HCT116 (cell line): Measurements from ENCODE around the gene OXCT1. TPM values are rescaled to one million over a fixed set of nuclear protein-coding genes. Genes with fewer than 3 reads are reported as not detected.

Experiments used
- ATAC-seq: fragments of 200-7000 bp; cut with Tn5 transposase; 2 replicates; pipeline ENCODE4 v1.9.1; 2020; ENCODE audit warnings: mild to moderate bottlenecking, moderate library complexity
- BruUV-seq: library from RNA; stranded (reverse); fragments of 400-500 nt; replicated peaks from 2 replicates; lab custom pipeline; 2021; lab: Mats Ljungman, UMichigan
- CTCF ChIA-PET: fragments of 300-600 bp; sonication (Branson Sonifier 250); formaldehyde crosslinking; loops from one replicate; lab custom pipeline; 2021; ENCODE audit warnings: antibody characterized with exemption; lab: Charles Lee
- POLR2A ChIA-PET: fragments of 300-600, 350-600 bp; sonication (Branson Sonifier 250); formaldehyde crosslinking; loops from one replicate; lab custom pipeline; 2021; ENCODE audit warnings: antibody characterized with exemption; lab: Charles Lee
- RAD21 ChIA-PET, 2 experiments: fragments of 300-600 bp; sonication (Branson Sonifier 250); formaldehyde crosslinking; loops; one replicate each; lab custom pipeline; 2023; ENCODE audit warnings: low total read pairs in 2 of 2; ENCODE audit not compliant: uncharacterized antibody in 2 of 2, unreplicated experiment in 2 of 2, low non-redundant PET in 1 of 2; lab: Charles Lee
- DNase-seq: peaks from one replicate; pipeline ENCODE4 v3.0.0-alpha.2; 2010; ENCODE audit warnings: low read depth, low spot score
- H2AFZ ChIP-seq: fragments of 200-600 bp; shearing (Covaris generic), sonication (generic); 2 replicates; pipeline ENCODE4 v1.6.1; 2017; ENCODE audit warnings: low read depth, mixed run types, mixed read lengths, antibody characterized with exemption, low read length; ENCODE audit not compliant: poor library complexity, severe bottlenecking
- H3K27ac ChIP-seq: 2 replicates; pipeline ENCODE4 v1.5.1; 2012; ENCODE audit warnings: low read depth, low read length
- H3K27me3 ChIP-seq: fragments of 200-600 bp; sonication (generic); 2 replicates; pipeline ENCODE4 v1.6.1; 2016; ENCODE audit warnings: mixed run types, low read length, mixed read lengths; ENCODE audit not compliant: insufficient read depth
- H3K36me3 ChIP-seq, 2 experiments: fragments of 200-500 bp in 1 of 2; fragments of 200-600 bp in 1 of 2; sonication (Bioruptor generic) in 1 of 2; sonication (generic) in 1 of 2; 2 replicates each; pipeline versions ENCODE4 v1.5.1 to v1.6.1; 2014 to 2016; ENCODE audit warnings: low read length in 2 of 2, inconsistent platforms in 1 of 2, mixed read lengths in 1 of 2, mixed run types in 1 of 2; ENCODE audit not compliant: insufficient read depth in 2 of 2, control insufficient read depth in 1 of 2
- H3K4me1 ChIP-seq, 2 experiments: fragments of 200-600 bp in 1 of 2; sonication (generic) in 1 of 2; 2 replicates each; pipeline versions ENCODE4 v1.5.1 to v1.6.1; 2012 to 2017; ENCODE audit warnings: low read length in 2 of 2, inconsistent platforms in 1 of 2, mild to moderate bottlenecking in 1 of 2, mixed read lengths in 1 of 2, mixed run types in 1 of 2, moderate library complexity in 1 of 2; ENCODE audit not compliant: insufficient read depth in 2 of 2, control insufficient read depth in 1 of 2
- H3K4me2 ChIP-seq: fragments of 200-600 bp; sonication (generic); 2 replicates; pipeline ENCODE4 v1.6.1; 2017; ENCODE audit warnings: mixed run types, low read length, mixed read lengths
- H3K4me3 ChIP-seq, 2 experiments: fragments of 200-600 bp in 1 of 2; sonication (generic) in 1 of 2; replicated peaks in 1 of 2; 2 replicates each; pipeline ENCODE4 v1.5.1; 2011 to 2016; ENCODE audit warnings: low read length in 2 of 2, control low read depth in 1 of 2, low read depth in 1 of 2, mild to moderate bottlenecking in 1 of 2, mixed read lengths in 1 of 2, mixed run types in 1 of 2
- H3K79me2 ChIP-seq: fragments of 200-600 bp; sonication (generic); 2 replicates; pipeline ENCODE4 v1.6.1; 2017; ENCODE audit warnings: mild to moderate bottlenecking, mixed run types, low read length, moderate library complexity, mixed read lengths; ENCODE audit not compliant: insufficient read depth
- H3K9ac ChIP-seq: fragments of 200-600 bp; sonication (generic); 2 replicates; pipeline ENCODE4 v1.6.1; 2016; ENCODE audit warnings: low read length, mixed read lengths
- H3K9me2 ChIP-seq: fragments of 200-600 bp; sonication (generic), shearing (Covaris generic); 2 replicates; pipeline ENCODE4 v1.6.1; 2017; ENCODE audit warnings: mixed run types, mild to moderate bottlenecking, moderate library complexity; ENCODE audit not compliant: insufficient read depth
- H3K9me3 ChIP-seq, 2 experiments: fragments of 200-500 bp in 1 of 2; fragments of 200-600 bp in 1 of 2; sonication (Bioruptor generic) in 1 of 2; sonication (generic) in 1 of 2; 2 replicates each; pipeline ENCODE4 v1.6.1; 2014 to 2017; ENCODE audit warnings: low read length in 2 of 2, mixed read lengths in 2 of 2, inconsistent platforms in 1 of 2, low read depth in 1 of 2, mild to moderate bottlenecking in 1 of 2, mixed run types in 1 of 2, moderate library complexity in 1 of 2; ENCODE audit not compliant: control insufficient read depth in 1 of 2, insufficient read depth in 1 of 2
- H4K20me1 ChIP-seq: fragments of 200-600 bp; sonication (generic), shearing (Covaris generic); 2 replicates; pipeline ENCODE4 v1.6.1; 2017; ENCODE audit warnings: mixed run types, mild to moderate bottlenecking, moderate library complexity; ENCODE audit not compliant: insufficient read depth
- CBX3 ChIP-seq: IDR thresholded peaks from 2 replicates; pipeline ENCODE4 v1.6.1; 2012; ENCODE audit warnings: low read depth
- EGR1 ChIP-seq: IDR thresholded peaks from 2 replicates; pipeline ENCODE4 v1.6.1; 2012; ENCODE audit warnings: low read depth
- FOSL1 ChIP-seq: IDR thresholded peaks from 2 replicates; pipeline ENCODE4 v1.6.1; 2012; ENCODE audit warnings: low read depth
- MAX ChIP-seq: IDR thresholded peaks from 2 replicates; pipeline ENCODE4 v1.6.1; 2012
- POLR2A ChIP-seq: IDR thresholded peaks from 2 replicates; pipeline ENCODE4 v1.7.0; 2011; ENCODE audit warnings: borderline replicate concordance; ENCODE audit not compliant: insufficient read depth, insufficient read length; ENCODE audit errors: extremely low read depth
- REST ChIP-seq: IDR thresholded peaks from 2 replicates; pipeline ENCODE4 v1.6.1; 2012; ENCODE audit warnings: low read depth
- SIN3A ChIP-seq: IDR thresholded peaks from 2 replicates; pipeline ENCODE4 v1.6.1; 2012; ENCODE audit warnings: low read depth
- SP1 ChIP-seq: IDR thresholded peaks from 2 replicates; pipeline ENCODE4 v1.6.1; 2012; ENCODE audit warnings: low read depth
- SRF ChIP-seq: IDR thresholded peaks from 2 replicates; pipeline ENCODE4 v1.6.1; 2012; ENCODE audit warnings: low read depth
- TCF7L2 ChIP-seq: IDR thresholded peaks from 2 replicates; pipeline ENCODE4 v1.7.0; 2011; ENCODE audit warnings: borderline replicate concordance, inconsistent platforms; ENCODE audit not compliant: insufficient read depth, insufficient read length; ENCODE audit errors: extremely low read depth
- ZNF274 ChIP-seq: fragments of 200-500 bp; sonication (Bioruptor generic); IDR thresholded peaks from 2 replicates; pipeline ENCODE4 v1.6.1; 2014; ENCODE audit warnings: mild to moderate bottlenecking, low read depth, low read length, inconsistent platforms
- intact Hi-C: fragments of 100-400 bp; cut with micrococcal nuclease; formaldehyde crosslinking; loops from 2 replicates; pipeline ENCODE4 v1.10.0; 2022
- total RNA-seq: library from RNA; stranded (reverse); gene quantifications from one replicate; pipeline ENCODE4 v1.2.1, GENCODE V29; 2021; ENCODE audit not compliant: unreplicated experiment

The OXCT1 gene
- total RNA-seq, 1 experiment from 2014 or later, result 28.1 TPM

- no peak for TF ChIP-seq TCF7L2
- TF ChIP-seq CBX3, result no peak
- no peak for TF ChIP-seq ZNF274
- no peak for TF ChIP-seq EGR1
- no peak for TF ChIP-seq FOSL1
- no peak for TF ChIP-seq POLR2A
Measured at GRCh38 chr5:41772785-41773442, 97.3 kb downstream of the OXCT1 start (continued).

- RAD21 ChIA-PET, result no interaction called here
Measured at GRCh38 chr5:41772056-41772455, 98.2 kb downstream of the OXCT1 start.

More at GRCh38 chr5:41772056-41772455, 98.2 kb downstream of the OXCT1 start:
- H3K9ac ChIP-seq, result no peak overlapping the region
- BruUV-seq, result no TSS peak
- DNase-seq, result no peak
- intact Hi-C loops, result no loop called here
- no peak overlapping the region for H3K27ac ChIP-seq
- H3K4me3 ChIP-seq, result no peak overlapping the region
- no peak for ATAC-seq
- ChIA-PET CTCF (no interaction called here), POLR2A (no interaction called here)
- no peaks in the 10 kb centered on the region for H3K9me3 ChIP-seq
- H3K9me2 ChIP-seq, result no peaks in the 10 kb centered on the region
- no peaks in the 10 kb centered on the region for H3K4me1 ChIP-seq
- no peaks in the 10 kb centered on the region for H3K79me2 ChIP-seq
- no peaks in the 10 kb centered on the region for H4K20me1 ChIP-seq
- no peak overlapping the region for H2AFZ ChIP-seq
- H3K4me2 ChIP-seq, result no peak overlapping the region
- no peaks in the 10 kb centered on the region for H3K36me3 ChIP-seq
- no peaks in the 10 kb centered on the region for H3K27me3 ChIP-seq
- no peak for TF ChIP-seq REST
- no peak for TF ChIP-seq SRF
- no peak for TF ChIP-seq CBX3
- TF ChIP-seq POLR2A, result no peak
- no peak for TF ChIP-seq SIN3A
- TF ChIP-seq TCF7L2, result no peak
- no peak for TF ChIP-seq EGR1
- TF ChIP-seq SP1, result no peak
- TF ChIP-seq MAX, result no peak
